ENCODE results near the gene RPL13A. TPM values are rescaled to one million over a fixed set of nuclear protein-coding genes. Genes with fewer than 3 reads are reported as not detected.
A peak's percentile ranks its signal among the peaks of the same experiment; 100 is the strongest.

Gene RPL13A
- total and polyA plus RNA-seq, 2 of the 13 experiments (the other 11 are each of a cell fraction or from before 2014, with no cell fraction given), result 2,601 to 3,407 TPM

- WGBS (ENCODE audit: low lambda C conversion rate), result 88% methylated on average over 6 of the region's 7 CpGs
- intact Hi-C loops (cut with micrococcal nuclease; ENCODE audit: unreplicated experiment) (no loop called here), in situ Hi-C loops (cut with HindIII; ENCODE audit: extremely low pct_ligation_motif_present, low pct_unique_long_range_greater_than_20kb) (loop anchor here (5.0 kb wide), 2 partner anchors 74 to 174 kb away; no protein-coding TSS in a partner anchor)
- peaks cover 24% of the 10 kb centered on the region; the same call in 1 of the 2 replicates for H4K20me1 ChIP-seq (ENCODE audit: insufficient read depth, low read length)
- peaks cover 15 to 25% of the 10 kb centered on the region in 2 experiments for H3K36me3 ChIP-seq (replicated peaks in 1 of 2; ENCODE audit: control insufficient read depth in 1 of 2, insufficient read depth in 2 of 2, low read length in 2 of 2)
- BruUV-seq (replicated peaks), result no TSS peak
- no peak for DNase-seq (ENCODE audit: low spot score)
- peaks cover 0 to 4% of the 10 kb centered on the region in 2 experiments; a peak in 1 of 5 replicates for H3K27me3 ChIP-seq (ENCODE audit: control insufficient read depth in 1 of 2, insufficient read depth in 2 of 2, low read length in 2 of 2)
- H3K79me2 ChIP-seq (ENCODE audit: insufficient read depth, low read length), result peaks cover 27% of the 10 kb centered on the region
- POLR2A ChIA-PET, result interaction anchor here (1.4 to 1.8 kb wide), 3 partner anchors 9 to 81 kb away, joined by 3 to 7 read pairs (median 4); partner anchors contain the start of genes FCGRT and NOSIP
- TF ChIP-seq TFDP1 (CRISPR knock-in tag; IDR thresholded peaks at IDR 0.05; ENCODE audit: borderline replicate concordance) (no peak), ZNF326 (CRISPR knock-in tag; IDR thresholded peaks at IDR 0.05; ENCODE audit: borderline replicate concordance) (no peak), ZFP90 (CRISPR knock-in tag; IDR thresholded peaks at IDR 0.05; ENCODE audit: borderline replicate concordance) (no peak), CENPBD1 (CRISPR knock-in tag; IDR thresholded peaks at IDR 0.05; ENCODE audit: borderline replicate concordance, low read depth) (no peak), ELK4 (CRISPR knock-in tag; IDR thresholded peaks at IDR 0.05; ENCODE audit: borderline replicate concordance) (no peak), ZNF770 (CRISPR knock-in tag; IDR thresholded peaks at IDR 0.05) (0 out of 2 replicates have a peak, but pooled peaks have one; percentile 12), ONECUT2 (CRISPR knock-in tag; IDR thresholded peaks at IDR 0.05) (no peak), NCOR1 (IDR thresholded peaks at IDR 0.05; ENCODE audit: borderline replicate concordance, low read length) (no peak)
- H3K4me2 ChIP-seq (ENCODE audit: low read depth, low read length), result peak overlapping the region; percentile 92
- FAIRE-seq, result no peak
- H3K27ac ChIP-seq (ENCODE audit: extremely low read length, insufficient read depth, low read length), result no peak overlapping the region
- H2AFZ ChIP-seq (ENCODE audit: low read length), result no peak overlapping the region
- CTCF ChIA-PET (ENCODE audit: low intra/inter-chr PET ratio, low total read pairs), result no interaction called here
- no peak overlapping the region for H3K4me3 ChIP-seq (replicated peaks in 1 of 3; ENCODE audit: insufficient read depth in 1 of 3, low read depth in 2 of 3, low read length in 3 of 3)
- no peaks in the 10 kb centered on the region for H3K9me3 ChIP-seq (ENCODE audit: low read length)
- peaks cover 52% of the 10 kb centered on the region for H3K4me1 ChIP-seq (ENCODE audit: insufficient read depth, low read length)
- H3K9ac ChIP-seq (ENCODE audit: insufficient read depth, low read depth, low read length), result peak overlapping the region; percentile 37; the same call in 1 of the 2 replicates
- ATAC-seq, result no peak
Measured at GRCh38 chr19:49498475-49498874, 11.1 kb downstream of the RPL13A start.

Data from HepG2 (cell line).